ENCODE data around the gene CCDC47.

DNA sequence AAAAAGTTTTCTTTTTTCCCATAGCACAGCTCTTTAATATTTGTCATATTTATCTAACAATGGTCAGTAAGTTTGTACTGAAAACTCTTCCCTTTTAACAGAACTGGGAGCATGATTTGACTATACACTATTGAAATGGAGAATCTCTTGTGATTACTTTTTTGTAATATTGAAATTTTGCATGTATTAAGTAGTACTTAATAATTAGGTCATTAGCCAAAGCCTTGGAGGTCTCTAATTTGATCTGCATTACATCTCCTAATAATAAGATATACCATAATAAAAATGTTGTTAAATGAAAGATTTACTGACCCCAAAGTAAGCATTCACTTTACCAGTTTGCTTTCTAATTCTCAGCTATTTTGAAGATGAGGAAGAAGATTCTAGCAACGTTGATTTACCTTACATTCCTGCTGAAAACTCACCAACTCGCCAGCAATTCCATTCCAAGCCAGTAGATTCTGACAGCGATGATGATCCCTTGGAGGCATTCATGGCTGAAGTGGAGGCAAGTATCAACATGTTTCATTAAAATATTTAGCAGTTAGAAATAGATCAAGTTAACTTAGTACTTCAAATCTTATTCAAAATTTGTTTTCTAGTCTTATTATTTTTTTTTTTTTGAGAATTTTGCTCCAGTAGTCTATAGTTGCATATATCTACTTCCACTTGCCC, 18.8 kb upstream of the CCDC47 start:
- TF ChIP-seq EP300 (IDR thresholded peaks at IDR 0.05; ENCODE audit: low read depth in 2 of 2, low read length in 2 of 2): no peak
- no peak for TF ChIP-seq EP300 (CRISPR knock-in tag; IDR thresholded peaks at IDR 0.05; ENCODE audit: borderline replicate concordance)
- TF ChIP-seq POLR2A (IDR thresholded peaks at IDR 0.05; ENCODE audit: insufficient read depth in 1 of 2, low read depth in 2 of 2, low read length in 2 of 2): no peak
- TF ChIP-seq BCLAF1 (IDR thresholded peaks at IDR 0.05): no peak
- TF ChIP-seq ZKSCAN8 (CRISPR knock-in tag; IDR thresholded peaks at IDR 0.05; ENCODE audit: borderline replicate concordance): no peak
- TF ChIP-seq KAT8 (CRISPR knock-in tag; IDR thresholded peaks at IDR 0.05): no peak
